Fibroblast of skin of abdomen (primary cell): Measurements from ENCODE around the gene TAS2R46. TPM values are rescaled to one million over a fixed set of nuclear protein-coding genes. Genes with fewer than 3 reads are reported as not detected.
"Not testable (repeated sequence)": the region's sequence is repeated elsewhere in the genome, so short reads cannot be mapped to it uniquely, and the experiment has no call there.

Experiments
- DNase-seq: peaks from one replicate; pipeline ENCODE4 v3.0.0-alpha.2; 2013
- polyA plus RNA-seq, 2 experiments: library from polyadenylated mRNA; unstranded; fragments of 120-200 nt; gene quantifications; one replicate each; pipeline ENCODE4 v1.2.1, GENCODE V29; 2013; ENCODE audit not compliant: insufficient read length in 2 of 2

Gene TAS2R46, protein sequence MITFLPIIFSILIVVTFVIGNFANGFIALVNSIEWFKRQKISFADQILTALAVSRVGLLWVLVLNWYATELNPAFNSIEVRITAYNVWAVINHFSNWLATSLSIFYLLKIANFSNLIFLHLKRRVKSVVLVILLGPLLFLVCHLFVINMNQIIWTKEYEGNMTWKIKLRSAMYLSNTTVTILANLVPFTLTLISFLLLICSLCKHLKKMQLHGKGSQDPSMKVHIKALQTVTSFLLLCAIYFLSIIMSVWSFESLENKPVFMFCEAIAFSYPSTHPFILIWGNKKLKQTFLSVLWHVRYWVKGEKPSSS
- not detected for polyA plus RNA-seq (2013, experiment 1 of 2; ENCODE audit: insufficient read length)
- polyA plus RNA-seq (2013, experiment 2 of 2; ENCODE audit: insufficient read length) = not detected

DNA sequence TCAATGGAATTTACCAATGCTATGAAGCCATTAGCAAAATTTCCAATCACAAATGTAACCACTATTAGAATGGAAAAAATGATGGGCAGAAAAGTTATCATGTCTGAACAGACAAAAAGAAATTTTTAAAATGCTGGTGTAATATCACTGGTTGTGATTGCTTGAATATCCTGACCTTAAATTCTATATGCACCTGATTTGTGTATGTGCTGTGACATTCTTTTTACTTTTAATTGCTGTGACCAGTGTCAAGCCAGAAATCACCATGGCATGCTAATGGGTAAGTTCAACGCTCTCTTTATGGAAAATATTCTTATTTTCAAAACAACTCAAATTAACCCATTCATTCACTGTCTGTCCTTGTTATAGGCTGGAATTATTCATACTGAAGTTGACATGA, at the start of gene TAS2R46:
Gene TAS2R46 (minus strand): TSS at position 101 of the 400 bp plus-strand sequence. CDS start 0 bp downstream, at position 101.
- DNase-seq = not testable (repeated sequence)

GRCh38 chr12:11111213-11111612, 49.1 kb upstream of the TAS2R46 start:
- not testable (repeated sequence) for DNase-seq

GRCh38 chr12:11108862-11109261, 46.8 kb upstream of the TAS2R46 start:
- DNase-seq = no peak

GRCh38 chr12:11107719-11108118, 45.6 kb upstream of the TAS2R46 start:
- no peak for DNase-seq

- DNase-seq = no peak
Observed at GRCh38 chr12:11106288-11106687, 44.2 kb upstream of the TAS2R46 start.

DNA sequence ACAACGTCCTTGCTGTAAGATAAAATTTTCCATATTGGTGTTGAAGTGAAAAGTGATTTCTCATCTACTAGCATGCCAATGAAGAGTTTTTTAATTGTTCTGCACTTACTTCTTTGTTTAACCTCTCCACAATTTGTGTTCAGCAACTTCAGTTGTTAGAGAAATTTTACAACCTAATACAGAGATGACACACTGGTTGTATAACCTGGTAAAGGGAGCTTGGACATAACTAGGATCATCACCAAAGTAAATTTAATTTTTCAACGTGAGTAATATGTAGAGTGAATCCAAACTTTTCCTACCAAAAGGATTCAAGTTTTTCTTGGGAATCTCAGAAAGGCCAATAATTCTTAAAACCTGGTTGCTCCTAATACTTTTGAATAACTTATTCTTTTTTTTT, 43.5 kb upstream of the TAS2R46 start:
- DNase-seq = no peak

- DNase-seq = not testable (repeated sequence)
Observed at GRCh38 chr12:11094910-11095309, 32.8 kb upstream of the TAS2R46 start.

GRCh38 chr12:11092128-11092527, 30.0 kb upstream of the TAS2R46 start, which contains the start of gene TAS2R43:
Gene TAS2R43 (minus strand): TSS chr12:11092313. CDS start chr12:11092229, 84 bp downstream.
- no peak for DNase-seq

- no peak for DNase-seq
Observed at GRCh38 chr12:11089246-11089645, 27.2 kb upstream of the TAS2R46 start.

GRCh38 chr12:11085419-11085818, 23.3 kb upstream of the TAS2R46 start:
- DNase-seq = no peak

- DNase-seq = no peak
Observed at GRCh38 chr12:11081987-11082386, 19.9 kb upstream of the TAS2R46 start.

DNA sequence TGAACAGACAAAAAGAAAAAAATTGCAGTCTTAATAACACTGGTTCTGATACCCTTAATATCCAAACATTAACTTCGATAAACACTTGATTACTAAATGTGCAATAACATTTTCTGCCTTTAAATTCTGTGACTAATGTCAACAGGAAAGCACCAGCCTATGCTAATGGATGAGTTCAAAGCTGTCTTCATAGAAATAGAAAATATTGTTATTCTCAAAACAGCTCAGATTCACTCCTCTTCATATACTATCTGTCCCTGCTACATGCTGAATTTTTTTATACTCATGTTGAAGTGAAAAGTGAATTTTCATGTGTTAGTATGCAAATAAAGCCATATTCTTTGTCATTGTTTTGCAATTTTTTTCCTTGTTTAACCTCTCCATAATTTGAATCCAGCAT, 16.2 kb upstream of the TAS2R46 start:
- no peak for DNase-seq

DNA sequence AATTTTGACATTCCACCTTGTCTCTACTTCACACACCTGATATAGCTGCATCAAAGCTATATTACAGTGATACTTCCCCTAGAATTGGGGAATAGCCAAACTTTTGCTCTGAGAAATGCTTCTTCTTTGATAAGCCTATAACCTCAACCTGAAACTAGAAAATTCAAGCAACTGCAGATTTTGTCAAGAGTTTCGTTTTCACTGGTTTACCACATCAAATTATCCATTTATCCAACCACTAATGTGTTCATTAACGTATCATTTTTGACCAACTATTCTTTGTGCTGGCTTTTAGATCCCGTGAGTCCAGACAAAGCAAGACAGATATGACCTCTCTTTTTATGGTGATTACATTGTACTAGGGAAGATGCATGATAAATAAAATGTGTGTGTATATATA, 13.5 kb upstream of the TAS2R46 start:
- DNase-seq = no peak

DNA sequence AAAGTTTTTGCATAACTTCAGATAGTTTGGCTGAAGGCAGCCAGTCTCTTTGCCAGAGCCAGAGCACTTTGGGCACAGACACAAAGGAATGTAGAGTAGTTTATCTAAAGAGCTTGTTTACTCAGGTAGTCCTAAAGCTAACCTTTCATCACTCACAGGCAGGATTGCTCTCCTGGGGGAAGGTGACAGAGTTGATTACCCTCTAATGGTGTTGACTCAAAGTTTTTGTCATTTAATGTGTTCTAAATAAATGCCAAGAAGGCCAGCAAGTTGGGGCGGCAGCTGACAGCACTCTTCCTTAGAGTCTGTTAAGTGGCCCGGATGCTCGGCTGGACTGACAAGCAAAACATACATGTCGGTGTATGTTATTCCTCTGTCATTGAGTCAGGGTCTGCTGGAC, 9.3 kb upstream of the TAS2R46 start:
- DNase-seq = no peak

- DNase-seq = no peak
Observed at GRCh38 chr12:11070999-11071398, 8.9 kb upstream of the TAS2R46 start.

GRCh38 chr12:11069854-11070365, 7.8 kb upstream of the TAS2R46 start:
- no peak for DNase-seq

GRCh38 chr12:11067514-11067913, 5.4 kb upstream of the TAS2R46 start:
- peak; percentile 10 for DNase-seq

DNA sequence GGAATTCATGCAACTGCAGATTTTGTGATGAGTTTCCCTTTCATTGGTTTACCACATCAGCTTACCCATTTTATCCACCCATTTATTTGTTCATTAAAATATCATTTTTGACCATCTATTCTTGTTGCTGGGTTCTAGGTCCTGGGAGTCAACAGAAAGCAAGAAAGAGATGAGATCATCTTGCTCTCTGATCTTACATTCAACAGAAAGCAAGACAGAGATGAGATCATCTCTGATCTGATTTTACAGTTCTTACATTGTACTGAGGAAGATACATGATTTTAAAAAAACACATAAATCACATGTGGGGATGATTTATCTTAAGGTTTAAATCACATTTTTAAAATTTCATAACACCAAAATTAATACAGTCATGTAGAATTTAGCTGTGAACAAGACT, 2.3 kb downstream of the TAS2R46 start:
- no peak for DNase-seq

- DNase-seq = no peak
Observed at GRCh38 chr12:11059041-11059440, 3.1 kb downstream of the TAS2R46 start.

GRCh38 chr12:11055306-11055705, 6.8 kb downstream of the TAS2R46 start:
- no peak for DNase-seq

GRCh38 chr12:11049806-11050531, 12.1 kb downstream of the TAS2R46 start:
- not testable (repeated sequence) for DNase-seq

DNA sequence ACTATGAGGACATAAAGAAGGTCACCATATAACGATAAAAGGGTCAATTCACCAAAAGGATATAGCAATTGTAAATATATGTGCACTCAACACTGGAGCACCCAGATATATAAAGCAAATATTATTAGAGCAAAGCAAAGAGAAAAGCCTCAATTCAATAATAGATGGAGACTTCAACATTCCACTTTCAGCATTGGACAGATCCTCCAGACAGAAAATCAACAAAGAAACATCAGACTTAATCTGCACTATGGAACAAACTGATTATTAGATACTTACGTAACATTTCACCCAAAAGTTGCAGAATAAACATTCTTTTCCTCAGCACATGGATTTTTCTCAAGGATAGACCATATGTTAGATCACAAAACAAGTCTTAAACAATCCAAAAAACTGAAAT, 20.7 kb downstream of the TAS2R46 start:
- not testable (repeated sequence) for DNase-seq

DNA sequence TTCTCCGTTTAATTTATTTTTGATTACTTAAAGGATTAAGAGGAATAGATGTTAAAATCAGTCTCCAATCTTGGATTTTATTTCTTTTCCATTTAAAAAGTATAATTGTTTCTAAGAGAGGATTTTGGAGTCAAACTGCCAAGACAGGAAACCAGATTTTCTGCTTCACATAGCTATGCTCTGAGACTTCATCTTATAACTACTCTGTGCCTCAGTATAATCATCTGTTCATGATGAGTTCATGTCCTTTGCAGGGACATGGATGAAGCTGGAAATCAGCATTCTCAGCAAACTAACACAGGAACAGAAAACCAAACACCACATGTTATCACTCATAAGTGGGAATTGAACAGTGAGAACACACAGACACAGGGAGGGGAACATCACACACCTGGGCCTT, 21.9 kb downstream of the TAS2R46 start:
- no peak for DNase-seq

DNA sequence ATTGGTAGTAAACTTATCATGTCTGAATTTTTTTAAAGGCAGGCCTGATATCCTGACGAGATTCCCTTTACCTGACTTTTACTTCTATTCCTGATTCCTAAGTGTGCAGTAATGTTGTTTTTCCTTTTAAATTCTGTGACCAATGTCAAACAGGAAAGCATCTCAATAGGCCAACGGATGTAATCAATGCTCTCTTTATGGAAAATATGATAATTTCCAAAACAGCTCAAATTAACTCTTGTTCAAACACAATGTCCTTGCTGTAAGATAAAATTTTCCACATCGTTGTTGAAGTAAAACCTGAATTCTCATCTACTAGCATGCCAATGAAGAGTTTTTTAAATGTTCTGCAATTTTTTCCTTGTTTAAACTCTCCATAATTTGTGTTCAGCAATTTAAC, 22.9 kb downstream of the TAS2R46 start:
- DNase-seq = no peak
